GM23248 (cell line): Measurements from ENCODE around the gene AMBRA1.

Experiments
- EZH2 ChIP-seq: fragments of 200-600 bp; sonication (generic); IDR thresholded peaks from 2 replicates; pipeline ENCODE4 v1.6.1; 2018; ENCODE audit warnings: antibody characterized with exemption, mild to moderate bottlenecking; ENCODE audit not compliant: insufficient read depth, poor library complexity, severe bottlenecking
- EZH2phosphoT487 ChIP-seq: fragments of 200-600 bp; sonication (generic); IDR thresholded peaks from 2 replicates; pipeline ENCODE4 v1.6.1; 2018; ENCODE audit warnings: antibody characterized with exemption, moderate library complexity, mild to moderate bottlenecking, low read depth; ENCODE audit not compliant: insufficient read depth

GRCh38 chr11:46392421-46393230, 201.2 kb downstream of the AMBRA1 start:
- no peak for TF ChIP-seq EZH2phosphoT487
- no peak for TF ChIP-seq EZH2
